HG02938 (cell line): ENCODE results near the gene ZFP69.
A peak's percentile ranks its signal among the peaks of the same experiment; 100 is the strongest.

Experiments used
- ATAC-seq: cut with Tn5 transposase; IDR thresholded peaks from one replicate; pipeline ENCODE4 v1.9.1; 2021; ENCODE audit warnings: mild to moderate bottlenecking, moderate library complexity; ENCODE audit not compliant: unreplicated experiment

The ZFP69 gene

DNA sequence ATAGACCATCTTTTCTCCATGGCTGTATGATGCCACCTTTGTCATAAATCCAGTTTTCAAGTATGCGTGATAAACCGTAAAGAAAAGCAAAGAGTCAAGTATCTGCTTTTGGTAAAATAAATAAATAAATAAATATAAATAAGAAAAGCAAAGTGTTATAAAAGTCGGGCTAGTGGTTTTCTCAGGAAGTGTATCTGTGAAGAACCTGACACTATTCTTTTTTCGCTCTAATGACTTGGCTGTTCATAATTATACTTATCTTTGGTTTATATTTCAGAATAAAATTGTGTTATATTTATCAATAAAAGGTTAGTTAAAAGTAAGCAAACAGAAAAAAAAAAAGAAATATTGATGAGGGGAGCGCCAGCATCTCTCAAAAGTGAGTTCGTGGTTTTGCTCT, 30.9 kb downstream of the ZFP69 start:
- no peak for ATAC-seq

DNA sequence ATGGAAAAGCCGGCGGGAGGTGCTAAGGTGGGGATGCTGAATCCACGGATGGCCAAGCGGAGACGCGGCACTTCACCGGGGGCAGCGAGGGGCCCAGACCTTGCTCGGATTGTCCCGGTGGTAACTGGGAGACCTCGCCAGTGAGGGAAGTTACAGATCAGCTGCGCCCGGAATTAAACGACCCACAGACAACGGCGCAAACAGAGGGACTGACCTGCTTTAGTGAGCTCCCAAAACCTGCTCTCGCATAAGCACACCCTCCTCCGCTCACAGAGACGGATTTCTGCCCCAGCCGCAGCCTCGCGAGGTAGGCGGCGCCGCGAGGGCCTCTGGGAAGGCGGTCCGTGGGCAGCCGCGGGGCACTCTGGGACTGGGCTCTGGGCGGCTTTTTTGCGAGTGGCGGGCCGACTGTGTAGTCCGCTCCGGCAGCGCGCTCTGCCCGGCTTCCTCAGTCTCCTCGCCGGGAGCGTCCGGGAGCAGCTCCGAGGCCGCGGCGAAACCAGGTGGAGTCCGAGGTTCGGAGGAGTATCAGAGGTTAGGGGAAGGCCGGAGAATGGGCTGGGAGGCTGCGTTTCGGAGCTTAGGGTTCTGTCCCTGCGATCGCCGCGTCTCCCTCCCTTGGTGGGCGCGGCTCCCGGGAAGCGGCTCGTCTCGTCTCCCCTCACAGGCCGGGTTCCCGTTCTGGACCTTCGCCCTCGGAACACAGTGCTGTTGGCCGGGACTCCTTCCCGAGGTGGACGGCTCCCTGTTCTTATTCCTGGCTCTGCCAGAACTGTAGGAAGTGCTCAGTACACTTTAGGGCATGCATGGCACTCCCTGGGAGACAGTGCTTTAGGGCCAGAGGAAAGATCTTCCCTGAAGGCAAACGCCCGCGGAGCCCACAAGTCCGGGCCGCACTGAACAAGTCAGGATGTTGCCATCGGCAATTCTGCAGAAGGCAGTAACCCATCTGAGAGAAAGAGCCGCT, 31.6 kb downstream of the ZFP69 start, which contains the start of gene EXO5:
TSS of gene EXO5 (plus strand) at position 393 of the 967 bp plus-strand sequence. CDS start 5,778 bp downstream, outside the sequence.
- ATAC-seq: peak; percentile 72

DNA sequence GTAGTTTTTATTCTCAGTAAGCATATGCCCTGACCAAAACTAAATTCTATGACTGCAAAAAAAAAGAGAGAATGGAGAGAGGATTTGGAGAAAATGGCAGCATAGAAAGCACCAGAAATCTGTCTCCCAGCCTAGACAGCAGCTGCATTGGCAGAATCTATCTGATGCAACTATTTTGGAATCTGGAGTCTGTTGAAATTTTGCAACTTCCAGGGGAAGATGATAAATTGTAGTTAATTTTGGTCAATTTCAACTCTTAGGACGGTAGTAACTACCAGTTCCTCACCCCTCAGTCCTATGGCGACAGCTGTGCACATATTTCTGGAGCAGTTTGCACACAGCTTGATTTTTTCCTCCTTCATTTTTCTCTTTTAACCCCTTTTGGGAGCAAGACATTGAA, 42.4 kb downstream of the ZFP69 start:
- ATAC-seq: no peak

DNA sequence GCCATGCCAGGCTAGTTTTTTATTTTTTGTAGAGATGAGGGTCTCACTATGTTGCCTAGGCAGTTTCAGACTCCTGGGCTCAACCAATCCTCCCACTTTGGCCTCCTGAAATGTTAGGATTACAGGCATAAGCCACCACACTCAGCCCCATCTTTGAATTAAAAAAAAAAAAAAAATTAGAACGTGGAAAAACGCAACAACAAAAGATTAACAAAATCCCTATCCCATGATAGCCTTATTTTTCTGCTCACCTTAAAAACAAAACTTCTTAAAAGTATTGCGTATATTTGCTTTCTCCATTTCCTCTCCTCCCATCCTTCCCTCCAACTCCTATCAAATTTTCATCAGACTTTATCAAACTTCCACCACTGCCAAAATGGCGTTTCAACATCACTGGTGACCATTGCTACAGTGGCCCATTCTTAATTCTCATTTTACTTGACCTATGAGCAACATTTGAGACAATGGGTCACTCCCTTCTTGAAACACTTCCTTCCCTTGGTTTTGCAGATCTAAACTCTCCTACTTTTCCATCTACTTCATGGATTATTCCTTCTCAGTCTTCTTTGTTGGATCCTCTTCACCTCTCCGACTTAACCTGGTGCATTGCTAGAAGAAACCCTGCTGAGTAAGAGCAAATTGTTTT, 53.8 kb downstream of the ZFP69 start:
- ATAC-seq: no peak

DNA sequence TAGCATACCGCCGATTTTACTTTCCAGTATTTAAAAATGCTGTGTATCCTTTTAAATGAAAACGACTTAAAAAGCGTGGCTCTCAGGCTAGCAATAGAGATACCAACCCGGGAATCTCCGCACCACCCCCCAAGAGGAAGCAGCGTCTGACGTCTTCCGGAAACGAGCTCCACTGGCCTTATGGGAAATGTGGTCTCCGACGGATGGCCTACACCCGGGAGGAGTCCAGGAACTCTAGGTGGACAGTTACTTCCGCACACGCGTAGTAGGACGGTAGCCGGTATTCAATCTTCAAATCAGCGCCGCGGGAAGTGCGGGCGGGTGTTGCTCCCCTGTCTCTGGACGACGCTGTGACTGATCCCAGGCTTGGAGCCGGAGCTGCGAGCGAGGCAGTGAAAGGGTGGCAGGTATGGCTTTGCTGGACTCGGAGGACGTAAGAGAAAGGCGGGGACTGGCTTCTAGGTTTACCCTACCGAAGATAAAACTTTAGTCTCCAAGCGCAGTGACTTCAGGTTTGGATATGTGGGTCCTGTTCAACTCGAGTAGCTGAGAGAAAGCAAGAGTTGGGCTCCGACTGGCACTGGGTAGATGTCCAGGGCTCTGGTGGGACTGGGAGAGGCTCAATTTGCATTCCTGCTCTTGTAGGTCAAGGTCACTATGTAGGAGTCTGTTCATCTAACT, 54.4 kb downstream of the ZFP69 start, which contains the start of gene ZNF684:
TSS of gene ZNF684 (plus strand) at position 257 of the 681 bp plus-strand sequence. CDS start 1,530 bp downstream, outside the sequence.
- peak; percentile 86 for ATAC-seq

DNA sequence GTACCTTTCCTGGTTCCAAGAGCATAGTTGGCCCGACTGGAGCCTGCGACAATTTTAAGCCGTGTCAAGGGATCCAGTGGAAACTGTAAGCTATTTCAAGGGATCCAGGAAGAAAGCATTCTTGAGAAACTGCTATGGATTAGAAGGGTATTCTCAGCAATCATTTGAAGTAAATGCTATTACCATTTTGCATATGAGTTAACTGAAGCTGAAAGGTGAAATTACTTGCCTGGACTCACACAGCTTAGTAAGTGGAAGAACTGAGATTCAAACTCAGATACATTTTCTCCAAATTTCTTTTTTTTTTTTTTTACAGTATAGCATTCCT, 54.9 kb downstream of the ZFP69 start:
- no peak for ATAC-seq

DNA sequence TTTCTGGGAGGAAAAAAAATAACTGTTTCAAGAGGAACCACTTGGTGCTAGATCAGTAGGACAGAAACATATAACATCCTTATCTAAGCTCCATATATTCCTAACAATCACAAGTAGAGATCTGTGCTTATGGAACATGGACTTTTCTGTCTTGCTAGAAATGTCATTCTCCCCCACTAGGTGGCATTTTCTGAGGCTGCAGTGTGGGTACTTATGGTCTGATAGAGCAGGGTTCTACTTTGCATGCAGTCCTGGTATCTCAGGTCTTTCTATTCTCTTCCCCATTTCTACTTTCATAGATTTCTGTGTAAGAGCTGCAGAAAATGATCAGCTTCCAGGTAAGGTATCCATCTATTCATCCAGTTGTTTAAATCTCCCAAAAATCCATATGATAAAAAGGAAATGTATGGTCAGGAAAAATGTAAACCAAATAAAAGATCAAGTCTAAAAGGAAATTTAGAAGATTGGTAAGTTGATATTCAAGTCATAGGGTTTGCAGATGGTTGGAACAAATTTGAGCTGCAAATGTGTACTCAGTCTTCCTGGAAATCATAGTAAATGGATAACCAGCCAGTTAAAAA, 55.8 kb downstream of the ZFP69 start:
- no peak for ATAC-seq

DNA sequence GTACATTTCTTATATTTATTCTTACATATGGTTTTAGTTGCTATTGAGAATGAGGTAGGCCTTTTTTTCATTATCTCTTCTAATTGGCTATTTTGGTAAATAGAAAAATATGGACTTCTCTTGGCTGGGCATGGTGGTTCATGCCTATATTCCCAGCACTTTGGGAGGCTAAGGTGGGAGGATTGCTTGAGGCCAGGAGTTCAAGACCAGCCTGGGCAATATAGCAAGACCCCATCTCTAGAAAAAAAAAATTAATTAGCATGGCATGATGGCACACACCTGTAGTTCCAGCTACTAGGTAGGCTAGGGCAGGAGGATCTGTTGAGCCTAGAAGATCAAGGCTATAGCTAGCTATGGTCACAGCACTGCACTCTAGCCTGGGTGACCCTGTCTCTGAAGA, 57.5 kb downstream of the ZFP69 start:
- no peak for ATAC-seq

DNA sequence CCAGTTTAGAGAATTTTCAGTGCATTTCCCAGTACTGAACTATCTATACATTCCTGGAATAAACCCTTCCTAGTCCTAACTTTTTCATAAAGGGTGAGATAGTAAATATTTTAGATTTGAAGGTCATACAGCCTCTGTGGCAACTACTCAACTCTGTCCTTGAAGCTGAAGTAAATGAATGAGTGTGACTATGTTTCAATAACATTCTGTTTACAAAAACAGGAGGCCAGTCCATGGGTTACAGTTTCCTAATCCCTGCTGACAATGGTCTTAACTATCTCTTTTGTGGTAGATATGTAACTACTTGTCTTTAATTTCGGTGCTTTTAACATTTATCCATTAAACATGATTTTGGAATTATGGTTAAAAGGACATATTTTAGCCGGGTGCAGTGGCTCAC, 58.6 kb downstream of the ZFP69 start:
- no peak for ATAC-seq

DNA sequence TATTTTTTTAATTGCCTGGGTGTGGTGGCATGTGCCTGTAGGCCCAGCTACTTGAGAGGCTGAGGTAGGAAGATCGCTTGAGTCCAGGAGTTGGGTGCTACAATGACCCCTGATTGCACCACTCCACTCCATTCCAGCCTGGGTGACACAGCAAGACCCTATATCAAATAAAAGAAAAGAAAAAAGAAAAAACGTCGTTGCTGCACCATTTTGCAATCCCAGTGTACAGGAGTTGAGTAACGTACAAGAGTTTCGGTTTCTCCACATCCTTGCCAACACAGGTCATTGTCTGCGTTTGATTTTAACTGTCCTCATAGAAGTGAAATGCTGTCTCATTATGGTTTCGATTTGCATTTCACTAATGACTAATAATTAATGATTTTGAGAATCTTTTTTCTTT, 62.2 kb downstream of the ZFP69 start:
- ATAC-seq: no peak
